ENCODE measurements around the gene NCS1. TPM values are rescaled to one million over a fixed set of nuclear protein-coding genes. Genes with fewer than 3 reads are reported as not detected.

The NCS1 gene
- total RNA-seq, 2 experiments from 2014 or later = 1.1 to 1.4 TPM

GRCh38 chr9:130155647-130156046 lies 16.6 kb upstream of the NCS1 start:
- no peaks in the 10 kb centered on the region for H3K4me1 Mint-ChIP-seq
- DNase-seq (no peak), ATAC-seq (ENCODE audit: low read depth) (no peak)
- no peak overlapping the region for H3K27ac Mint-ChIP-seq
- no peak overlapping the region for H3K4me3 Mint-ChIP-seq
- H3K9me3 Mint-ChIP-seq = no peaks in the 10 kb centered on the region
- peaks cover 3% of the 10 kb centered on the region for H3K27me3 Mint-ChIP-seq
- no peaks in the 10 kb centered on the region for H3K36me3 Mint-ChIP-seq
- POLR2A ChIA-PET = no interaction called here

DNA sequence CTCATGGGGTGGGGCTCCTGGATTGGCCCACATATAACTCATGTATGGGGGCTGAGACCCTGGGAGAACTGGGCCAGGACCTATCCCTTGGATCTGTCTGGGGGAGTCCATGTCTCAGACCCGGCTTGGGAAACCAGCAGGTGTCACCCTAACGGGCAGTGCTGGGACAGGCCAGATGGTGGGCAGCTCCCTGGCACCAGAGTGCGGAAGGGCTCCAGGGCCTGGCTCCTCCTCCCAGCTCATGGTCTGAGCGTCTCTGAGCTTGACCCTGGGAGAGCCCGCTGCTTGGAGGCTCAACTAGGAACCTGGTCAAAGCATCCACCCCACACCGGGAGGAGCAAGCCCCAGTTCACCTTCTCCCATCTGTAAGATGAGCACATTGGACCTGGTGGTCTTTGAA lies 15.5 kb upstream of the NCS1 start:
- H3K4me1 Mint-ChIP-seq = no peaks in the 10 kb centered on the region
- POLR2A ChIA-PET = no interaction called here
- peaks cover 4% of the 10 kb centered on the region for H3K27me3 Mint-ChIP-seq
- no peak overlapping the region for H3K4me3 Mint-ChIP-seq
- no peak overlapping the region for H3K27ac Mint-ChIP-seq
- H3K36me3 Mint-ChIP-seq = no peaks in the 10 kb centered on the region
- no peak for ATAC-seq (ENCODE audit: low read depth)
- no peaks in the 10 kb centered on the region for H3K9me3 Mint-ChIP-seq
- DNase-seq = no peak

DNA sequence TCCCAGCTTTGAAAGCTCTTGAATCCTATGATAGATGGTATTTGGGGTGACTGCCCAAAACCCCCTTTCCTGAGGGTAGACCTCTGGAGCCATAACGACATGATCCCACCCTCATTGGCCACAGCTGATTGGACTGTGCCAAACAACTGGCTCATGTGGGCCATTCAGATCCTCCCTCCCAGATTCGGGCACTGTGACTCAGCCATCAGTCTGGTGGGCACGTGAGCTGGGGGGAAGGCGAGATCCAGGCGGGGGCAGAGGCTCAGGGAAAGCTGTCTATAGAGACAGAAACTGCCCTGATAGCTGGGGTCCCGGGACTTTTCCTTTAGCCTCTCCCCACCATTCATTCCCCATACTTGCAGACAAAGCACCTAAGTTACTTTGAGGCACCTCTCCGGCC lies 15.1 kb upstream of the NCS1 start:
- no peak for DNase-seq
- Mint-ChIP-seq H3K27me3 (peaks cover 2% of the 10 kb centered on the region), H3K27ac (no peak overlapping the region), H3K4me3 (no peak overlapping the region), H3K9me3 (no peaks in the 10 kb centered on the region), H3K4me1 (no peaks in the 10 kb centered on the region), H3K36me3 (no peaks in the 10 kb centered on the region)
- no peak for ATAC-seq (ENCODE audit: low read depth)
- POLR2A ChIA-PET = no interaction called here

GRCh38 chr9:130158001-130158400 lies 14.2 kb upstream of the NCS1 start:
- no peak overlapping the region for H3K27ac Mint-ChIP-seq
- H3K4me3 Mint-ChIP-seq = no peak overlapping the region
- H3K4me1 Mint-ChIP-seq = no peaks in the 10 kb centered on the region
- ATAC-seq (ENCODE audit: low read depth) (no peak), DNase-seq (no peak)
- POLR2A ChIA-PET = no interaction called here
- H3K27me3 Mint-ChIP-seq = peaks cover 2% of the 10 kb centered on the region
- H3K36me3 Mint-ChIP-seq = no peaks in the 10 kb centered on the region
- H3K9me3 Mint-ChIP-seq = no peaks in the 10 kb centered on the region

GRCh38 chr9:130159057-130159456 lies 13.1 kb upstream of the NCS1 start:
- Mint-ChIP-seq H3K36me3 (no peaks in the 10 kb centered on the region), H3K9me3 (no peaks in the 10 kb centered on the region), H3K27ac (no peak overlapping the region), H3K4me1 (no peaks in the 10 kb centered on the region), H3K4me3 (no peak overlapping the region), H3K27me3 (peaks cover 2% of the 10 kb centered on the region)
- DNase-seq = no peak
- POLR2A ChIA-PET = no interaction called here
- ATAC-seq (ENCODE audit: low read depth) = no peak

DNA sequence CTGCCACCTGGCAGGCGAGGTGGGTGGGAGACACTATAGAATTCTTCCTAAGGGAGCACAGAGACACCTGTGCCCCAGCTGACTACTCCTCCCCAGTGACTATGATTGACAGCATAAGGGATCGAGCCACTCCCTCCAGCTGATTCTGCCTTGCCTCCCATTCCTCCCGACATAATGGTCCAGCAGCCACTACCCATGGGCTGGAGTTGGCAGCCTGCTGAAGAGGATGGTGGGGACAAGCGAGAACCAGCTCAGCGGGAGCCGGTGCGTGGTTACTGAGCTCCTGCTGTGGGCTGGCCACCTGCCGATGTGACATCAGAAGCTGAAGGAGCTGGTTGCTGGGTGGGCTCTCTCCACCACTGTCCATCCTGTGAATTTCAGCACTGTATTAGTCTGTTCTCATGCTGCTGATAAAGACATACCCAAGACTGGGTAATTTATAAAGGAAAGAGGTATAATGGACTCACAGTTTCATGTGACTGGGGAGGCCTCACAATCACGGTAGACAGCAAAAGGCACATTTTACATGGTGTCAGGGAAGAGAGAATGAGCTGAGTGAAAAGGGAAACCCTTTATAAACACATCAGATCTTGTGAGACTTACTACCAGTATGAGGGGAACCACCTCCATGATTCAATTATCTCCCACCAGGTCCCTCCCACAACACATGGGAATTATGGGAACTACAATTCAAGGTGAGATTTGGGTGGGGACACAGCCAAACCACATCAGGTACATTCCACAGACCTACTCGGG lies 12.1 kb upstream of the NCS1 start:
- no peaks in the 10 kb centered on the region for H3K36me3 Mint-ChIP-seq
- POLR2A ChIA-PET = no interaction called here
- DNase-seq (no peak), ATAC-seq (ENCODE audit: low read depth) (no peak)
- H3K27me3 Mint-ChIP-seq = peaks cover 2% of the 10 kb centered on the region
- H3K9me3 Mint-ChIP-seq = no peaks in the 10 kb centered on the region
- no peaks in the 10 kb centered on the region for H3K4me1 Mint-ChIP-seq
- H3K27ac Mint-ChIP-seq = no peak overlapping the region
- H3K4me3 Mint-ChIP-seq = no peak overlapping the region

DNA sequence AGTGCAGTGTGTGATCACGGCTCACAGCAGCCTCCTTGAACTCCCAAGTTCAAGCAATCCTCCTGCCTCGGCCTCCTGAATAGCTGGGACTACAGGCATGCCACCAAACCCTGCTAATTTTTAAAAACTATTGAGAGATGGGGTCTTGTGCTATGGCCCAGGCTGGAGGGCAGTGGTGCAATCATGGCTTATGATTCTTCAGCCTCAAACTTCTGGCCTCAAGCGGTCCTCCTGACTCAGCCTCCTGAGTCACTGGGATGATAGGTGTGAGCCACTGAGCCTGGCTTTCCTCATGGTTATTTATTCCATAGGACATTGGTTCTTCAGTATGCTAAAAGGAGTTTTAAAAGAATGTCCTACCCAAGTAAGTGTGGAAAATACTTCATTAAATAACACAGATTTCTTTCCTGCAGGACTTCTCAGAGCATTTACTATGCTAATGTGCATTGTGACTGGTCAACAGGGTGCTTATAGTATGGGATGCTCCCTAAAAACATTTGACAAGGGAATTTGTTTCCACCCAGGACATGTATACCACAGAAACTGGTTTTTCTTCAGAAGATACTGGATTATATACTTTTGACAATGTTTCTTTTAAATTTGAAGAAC lies 11.2 kb upstream of the NCS1 start:
- Mint-ChIP-seq H3K27ac (no peak overlapping the region), H3K36me3 (no peaks in the 10 kb centered on the region), H3K9me3 (no peaks in the 10 kb centered on the region), H3K27me3 (peaks cover 2% of the 10 kb centered on the region), H3K4me1 (no peaks in the 10 kb centered on the region), H3K4me3 (no peak overlapping the region)
- POLR2A ChIA-PET = interaction anchor here (0.6 kb wide), 1 partner anchor 35 kb away, joined by 3 read pairs; no protein-coding TSS in a partner anchor
- ATAC-seq (ENCODE audit: low read depth) = no peak
- DNase-seq = no peak

GRCh38 chr9:130165579-130165978 lies 6.6 kb upstream of the NCS1 start:
- no peaks in the 10 kb centered on the region for H3K9me3 Mint-ChIP-seq
- ATAC-seq (ENCODE audit: low read depth) (no peak), DNase-seq (no peak)
- no peak overlapping the region for H3K27ac Mint-ChIP-seq
- peaks cover 12% of the 10 kb centered on the region for H3K27me3 Mint-ChIP-seq
- H3K4me1 Mint-ChIP-seq = peaks cover 9% of the 10 kb centered on the region
- H3K4me3 Mint-ChIP-seq = no peak overlapping the region
- H3K36me3 Mint-ChIP-seq = no peaks in the 10 kb centered on the region
- POLR2A ChIA-PET = no interaction called here

DNA sequence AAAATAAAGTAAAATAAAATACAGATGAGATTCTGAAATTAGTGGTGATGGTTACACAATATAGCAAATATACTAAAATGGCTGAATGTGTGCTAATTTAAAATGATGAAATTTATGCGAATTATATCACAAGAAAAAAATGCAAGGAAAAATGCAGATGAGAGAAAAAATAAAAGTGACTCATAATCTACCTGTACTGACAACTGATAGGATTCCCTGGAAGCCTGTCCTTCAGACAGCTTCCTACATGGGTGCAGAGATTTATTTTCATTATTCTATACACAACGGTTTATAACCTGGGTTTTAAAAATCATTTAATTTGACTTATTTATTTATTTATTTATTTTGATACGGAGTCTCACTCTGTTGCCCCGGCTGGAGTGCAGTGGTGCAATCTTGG lies 5.8 kb upstream of the NCS1 start:
- H3K9me3 Mint-ChIP-seq = no peaks in the 10 kb centered on the region
- DNase-seq = no peak
- no peak overlapping the region for H3K4me3 Mint-ChIP-seq
- peaks cover 18% of the 10 kb centered on the region for H3K27me3 Mint-ChIP-seq
- POLR2A ChIA-PET = no interaction called here
- H3K27ac Mint-ChIP-seq = no peak overlapping the region
- no peak for ATAC-seq (ENCODE audit: low read depth)
- H3K4me1 Mint-ChIP-seq = peaks cover 9% of the 10 kb centered on the region
- no peaks in the 10 kb centered on the region for H3K36me3 Mint-ChIP-seq

DNA sequence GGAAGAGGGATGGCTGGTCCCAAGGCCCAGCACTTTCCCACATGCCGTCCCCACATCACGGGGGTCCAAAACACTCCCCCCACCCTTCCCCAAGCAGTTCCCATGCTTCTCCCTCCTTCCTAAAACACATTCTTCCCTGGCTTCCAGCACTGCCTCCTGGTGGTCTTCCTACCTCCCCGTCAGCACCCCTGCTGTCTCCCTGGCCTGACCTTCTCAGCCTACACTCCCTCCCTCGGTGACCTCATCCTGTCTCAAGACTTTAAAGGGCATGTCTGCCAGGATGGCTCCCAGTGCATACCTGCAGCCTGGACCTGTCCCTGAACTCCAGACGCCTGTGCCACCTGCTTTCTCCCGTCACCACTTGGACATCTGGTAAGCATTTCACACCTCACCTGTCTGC lies 4.3 kb upstream of the NCS1 start:
- no peak overlapping the region for H3K4me3 Mint-ChIP-seq

GRCh38 chr9:130171226-130172148 lies 717 bp upstream of the NCS1 start:
- POLR2A ChIA-PET = interaction anchor here (1.0 kb wide), 1 partner anchor 44 kb away, joined by 3 read pairs; no protein-coding TSS in a partner anchor
- DNase-seq (no peak), ATAC-seq (ENCODE audit: low read depth) (no peak)
- no peaks in the 10 kb centered on the region for H3K36me3 Mint-ChIP-seq
- H3K9me3 Mint-ChIP-seq = no peaks in the 10 kb centered on the region
- peak overlapping the region; percentile 25 for H3K4me3 Mint-ChIP-seq
- peaks cover 34% of the 10 kb centered on the region for H3K27me3 Mint-ChIP-seq
- no peak overlapping the region for H3K27ac Mint-ChIP-seq
- H3K4me1 Mint-ChIP-seq = peaks cover 9% of the 10 kb centered on the region

More for the DNA sequence above, 4.3 kb upstream of the NCS1 start:
- H3K27ac Mint-ChIP-seq = no peak overlapping the region
- no peaks in the 10 kb centered on the region for H3K36me3 Mint-ChIP-seq
- H3K27me3 Mint-ChIP-seq = peaks cover 20% of the 10 kb centered on the region
- peaks cover 9% of the 10 kb centered on the region for H3K4me1 Mint-ChIP-seq
- no peak for ATAC-seq (ENCODE audit: low read depth)
- no peaks in the 10 kb centered on the region for H3K9me3 Mint-ChIP-seq
- no peak for DNase-seq
- POLR2A ChIA-PET = no interaction called here

GRCh38 chr9:130172858-130173665 lies 858 bp downstream of the NCS1 start:
- peak overlapping the region; percentile 35 for H3K4me3 Mint-ChIP-seq
- no peaks in the 10 kb centered on the region for H3K9me3 Mint-ChIP-seq
- H3K4me1 Mint-ChIP-seq = peaks cover 3% of the 10 kb centered on the region
- peaks cover 34% of the 10 kb centered on the region for H3K27me3 Mint-ChIP-seq
- DNase-seq = no peak
- no peaks in the 10 kb centered on the region for H3K36me3 Mint-ChIP-seq
- POLR2A ChIA-PET = no interaction called here
- ATAC-seq (ENCODE audit: low read depth) = no peak
- no peak overlapping the region for H3K27ac Mint-ChIP-seq

GRCh38 chr9:130173666-130173983 lies 1.4 kb downstream of the NCS1 start:
- Mint-ChIP-seq H3K27ac (no peak overlapping the region), H3K4me1 (no peaks in the 10 kb centered on the region), H3K36me3 (no peaks in the 10 kb centered on the region), H3K27me3 (peaks cover 31% of the 10 kb centered on the region), H3K4me3 (peak overlapping the region; percentile 35), H3K9me3 (no peaks in the 10 kb centered on the region)
- POLR2A ChIA-PET = no interaction called here
- DNase-seq (no peak), ATAC-seq (ENCODE audit: low read depth) (no peak)

All from activated naive CD8-positive, alpha-beta T cell treated with anti-CD3 and anti-CD28 coated beads, Interleukin-2, amount 10 ng/mL, durations not matched to agents 7 days and 5 days (primary cell).